DMS 273 treated with DMSO at 0.1 percent for 48 hours (cell line): Measurements from ENCODE around the gene LRRN3.

Source experiments
- DNase-seq: peaks from one replicate; lab custom pipeline; 2025; lab: John Stamatoyannopoulos, UW

The LRRN3 gene

GRCh38 chr7:111080495-111081105 is 10.3 kb upstream of the LRRN3 start:
- no peak for DNase-seq

GRCh38 chr7:111081546-111082267 is 9.2 kb upstream of the LRRN3 start:
- no peak for DNase-seq

- DNase-seq = no peak
These were observed 8.6 kb upstream of the LRRN3 start for GRCh38 chr7:111082351-111082750.

GRCh38 chr7:111083413-111083812 is 7.5 kb upstream of the LRRN3 start:
- DNase-seq = no peak

- no peak for DNase-seq
These were observed 5.6 kb upstream of the LRRN3 start for GRCh38 chr7:111085356-111085755.

GRCh38 chr7:111086532-111086931 is 4.4 kb upstream of the LRRN3 start:
- DNase-seq = no peak

GRCh38 chr7:111088328-111088727 is 2.6 kb upstream of the LRRN3 start:
- no peak for DNase-seq

- DNase-seq = peak; percentile 48
These were observed 1.0 kb upstream of the LRRN3 start for GRCh38 chr7:111089822-111090426.

- DNase-seq = no peak
These were observed 849 bp downstream of the LRRN3 start for GRCh38 chr7:111091593-111092358.

GRCh38 chr7:111092406-111093236 is 1.7 kb downstream of the LRRN3 start:
- DNase-seq = no peak

- DNase-seq = no peak
These were observed 2.6 kb downstream of the LRRN3 start for GRCh38 chr7:111093496-111093895.

GRCh38 chr7:111094419-111094818 is 3.5 kb downstream of the LRRN3 start:
- no peak for DNase-seq

- DNase-seq = no peak
These were observed 6.1 kb downstream of the LRRN3 start for GRCh38 chr7:111096997-111097396.

- DNase-seq = peak; percentile 40
These were observed 7.3 kb downstream of the LRRN3 start for GRCh38 chr7:111098011-111098925.

- DNase-seq = no peak
These were observed 8.0 kb downstream of the LRRN3 start for GRCh38 chr7:111098926-111099250.

- DNase-seq = no peak
These were observed 11.1 kb downstream of the LRRN3 start for GRCh38 chr7:111101856-111102646.

- no peak for DNase-seq
These were observed 12.2 kb downstream of the LRRN3 start for GRCh38 chr7:111103136-111103535.

- DNase-seq = no peak
These were observed 12.8 kb downstream of the LRRN3 start for GRCh38 chr7:111103678-111104274.

GRCh38 chr7:111104710-111105109 is 13.8 kb downstream of the LRRN3 start:
- DNase-seq = no peak

- no peak for DNase-seq
These were observed 14.3 kb downstream of the LRRN3 start for GRCh38 chr7:111105269-111105668.
